ENCODE results near the gene OR2V1.

DNA sequence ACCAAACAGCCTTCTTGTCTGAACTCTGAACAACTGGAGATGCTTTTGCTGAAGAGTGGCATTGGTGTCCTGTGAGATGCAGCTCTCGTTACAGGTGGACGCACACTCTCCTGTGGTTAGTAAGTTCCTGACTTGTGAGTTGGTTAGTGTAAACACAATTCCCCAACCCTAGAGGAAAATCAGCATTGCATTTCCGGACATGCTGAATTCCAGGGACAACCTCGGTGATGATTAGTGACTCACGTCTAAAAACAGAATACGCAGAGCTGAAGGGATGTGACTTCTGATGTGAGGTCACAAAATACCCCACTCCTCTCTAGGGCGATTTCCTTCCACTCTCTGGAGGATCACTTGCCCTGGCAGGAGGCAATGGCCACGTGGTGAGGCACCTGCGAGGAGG, 21.4 kb upstream of the OR2V1 start:
- TF ChIP-seq, protein P1, sequence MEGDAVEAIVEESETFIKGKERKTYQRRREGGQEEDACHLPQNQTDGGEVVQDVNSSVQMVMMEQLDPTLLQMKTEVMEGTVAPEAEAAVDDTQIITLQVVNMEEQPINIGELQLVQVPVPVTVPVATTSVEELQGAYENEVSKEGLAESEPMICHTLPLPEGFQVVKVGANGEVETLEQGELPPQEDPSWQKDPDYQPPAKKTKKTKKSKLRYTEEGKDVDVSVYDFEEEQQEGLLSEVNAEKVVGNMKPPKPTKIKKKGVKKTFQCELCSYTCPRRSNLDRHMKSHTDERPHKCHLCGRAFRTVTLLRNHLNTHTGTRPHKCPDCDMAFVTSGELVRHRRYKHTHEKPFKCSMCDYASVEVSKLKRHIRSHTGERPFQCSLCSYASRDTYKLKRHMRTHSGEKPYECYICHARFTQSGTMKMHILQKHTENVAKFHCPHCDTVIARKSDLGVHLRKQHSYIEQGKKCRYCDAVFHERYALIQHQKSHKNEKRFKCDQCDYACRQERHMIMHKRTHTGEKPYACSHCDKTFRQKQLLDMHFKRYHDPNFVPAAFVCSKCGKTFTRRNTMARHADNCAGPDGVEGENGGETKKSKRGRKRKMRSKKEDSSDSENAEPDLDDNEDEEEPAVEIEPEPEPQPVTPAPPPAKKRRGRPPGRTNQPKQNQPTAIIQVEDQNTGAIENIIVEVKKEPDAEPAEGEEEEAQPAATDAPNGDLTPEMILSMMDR (IDR thresholded peaks at IDR 0.05) = no peak
- no peak for TF ChIP-seq POLR2A (IDR thresholded peaks at IDR 0.05)
- no peak for TF ChIP-seq POLR2AphosphoS5 (IDR thresholded peaks at IDR 0.05)

All from prostate gland (tissue), 2 donors.